Measurements from ENCODE around the gene PDE4D.

DNA sequence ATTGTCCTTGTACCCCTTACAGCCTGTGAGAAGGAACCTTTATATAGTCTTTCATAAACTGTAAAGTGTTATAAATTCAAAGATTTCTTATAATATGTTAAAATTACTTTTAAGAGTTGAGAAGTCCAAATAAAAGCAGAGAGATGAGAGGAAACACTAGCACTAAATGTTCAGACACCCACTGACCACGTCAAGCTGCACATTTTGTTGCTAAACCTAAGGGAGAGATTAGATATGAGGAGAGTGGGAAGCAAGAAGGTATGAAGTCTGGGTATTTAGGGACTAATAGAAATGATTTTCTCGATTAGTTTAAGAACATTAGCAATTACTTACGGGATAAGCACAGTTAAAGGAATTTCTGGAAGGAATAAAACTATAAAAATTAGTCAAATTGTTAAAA is 803.8 kb downstream of the PDE4D start:
- TF ChIP-seq, protein P1, sequence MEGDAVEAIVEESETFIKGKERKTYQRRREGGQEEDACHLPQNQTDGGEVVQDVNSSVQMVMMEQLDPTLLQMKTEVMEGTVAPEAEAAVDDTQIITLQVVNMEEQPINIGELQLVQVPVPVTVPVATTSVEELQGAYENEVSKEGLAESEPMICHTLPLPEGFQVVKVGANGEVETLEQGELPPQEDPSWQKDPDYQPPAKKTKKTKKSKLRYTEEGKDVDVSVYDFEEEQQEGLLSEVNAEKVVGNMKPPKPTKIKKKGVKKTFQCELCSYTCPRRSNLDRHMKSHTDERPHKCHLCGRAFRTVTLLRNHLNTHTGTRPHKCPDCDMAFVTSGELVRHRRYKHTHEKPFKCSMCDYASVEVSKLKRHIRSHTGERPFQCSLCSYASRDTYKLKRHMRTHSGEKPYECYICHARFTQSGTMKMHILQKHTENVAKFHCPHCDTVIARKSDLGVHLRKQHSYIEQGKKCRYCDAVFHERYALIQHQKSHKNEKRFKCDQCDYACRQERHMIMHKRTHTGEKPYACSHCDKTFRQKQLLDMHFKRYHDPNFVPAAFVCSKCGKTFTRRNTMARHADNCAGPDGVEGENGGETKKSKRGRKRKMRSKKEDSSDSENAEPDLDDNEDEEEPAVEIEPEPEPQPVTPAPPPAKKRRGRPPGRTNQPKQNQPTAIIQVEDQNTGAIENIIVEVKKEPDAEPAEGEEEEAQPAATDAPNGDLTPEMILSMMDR (conservative IDR thresholded peaks at IDR 0.05 in 1 of 2, IDR thresholded peaks at IDR 0.05 in 1 of 2; ENCODE audit: extremely low read depth in 1 of 2, insufficient read depth in 1 of 2, low read depth in 1 of 2, low read length in 2 of 2) = no peak
- no peak for TF ChIP-seq EZH2 (IDR thresholded peaks at IDR 0.05; ENCODE audit: borderline replicate concordance, low read length)
